A673 (cell line): Measurements from ENCODE around the gene BRWD1. TPM values are rescaled to one million over a fixed set of nuclear protein-coding genes. Genes with fewer than 3 reads are reported as not detected.

Experiments used
- BruUV-seq: library from RNA; stranded (reverse); fragments of 400-500 nt; replicated peaks from 2 replicates; lab custom pipeline; 2021; lab: Mats Ljungman, UMichigan
- CTCF ChIA-PET: fragments of 300-600 bp; sonication (Branson Sonifier 250); formaldehyde crosslinking; loops from one replicate; lab custom pipeline; 2022; ENCODE audit warnings: antibody characterized with exemption; lab: Charles Lee
- POLR2A ChIA-PET: fragments of 300-600 bp; sonication (Branson Sonifier 250); formaldehyde crosslinking; loops from one replicate; lab custom pipeline; 2022; ENCODE audit warnings: antibody characterized with exemption; ENCODE audit not compliant: low non-redundant PET; lab: Charles Lee
- DNase-seq: peaks from one replicate; pipeline ENCODE4 v3.0.0-alpha.2; 2015; ENCODE audit warnings: low spot score
- H3K27ac ChIP-seq: fragments of 200-600 bp; sonication (generic); 2 replicates; pipeline ENCODE4 v1.5.1; 2016; ENCODE audit warnings: mixed run types, low read depth, mild to moderate bottlenecking, mixed read lengths, antibody characterized with exemption, low read length; ENCODE audit not compliant: poor library complexity, severe bottlenecking
- H3K27me3 ChIP-seq: fragments of 200-600 bp; sonication (generic); replicated peaks from 2 replicates; pipeline ENCODE4 v1.6.1; 2017; ENCODE audit warnings: mixed run types, low read depth, mild to moderate bottlenecking, mixed read lengths, antibody characterized with exemption, low read length; ENCODE audit not compliant: insufficient read depth, poor library complexity
- H3K36me3 ChIP-seq: fragments of 200-600 bp; sonication (generic); 2 replicates; pipeline ENCODE4 v1.6.1; 2016; ENCODE audit warnings: mixed run types, mild to moderate bottlenecking, mixed read lengths, antibody characterized with exemption, low read length; ENCODE audit not compliant: insufficient read depth, poor library complexity, severe bottlenecking
- H3K4me1 ChIP-seq: fragments of 200-600 bp; sonication (generic); 2 replicates; pipeline ENCODE4 v1.6.1; 2017; ENCODE audit warnings: mixed run types, mild to moderate bottlenecking, mixed read lengths, antibody characterized with exemption, low read length; ENCODE audit not compliant: insufficient read depth, poor library complexity, severe bottlenecking
- H3K4me3 ChIP-seq: fragments of 200-600 bp; sonication (generic); 2 replicates; pipeline ENCODE4 v1.5.1; 2016; ENCODE audit warnings: low read depth, mixed run types, mild to moderate bottlenecking, mixed read lengths, low read length; ENCODE audit not compliant: poor library complexity, severe bottlenecking
- H3K9me3 ChIP-seq: fragments of 200-600 bp; sonication (generic); 2 replicates; pipeline ENCODE4 v1.6.1; 2016; ENCODE audit warnings: mixed run types, low read depth, mild to moderate bottlenecking, mixed read lengths, antibody characterized with exemption, low read length; ENCODE audit not compliant: poor library complexity, severe bottlenecking
- CTCF ChIP-seq: fragments of 300-800, 200-600 bp; sonication (generic); conservative IDR thresholded peaks from 2 replicates; pipeline ENCODE4 v1.5.1; 2017; ENCODE audit warnings: low read depth, mild to moderate bottlenecking, antibody characterized with exemption, low read length, moderate library complexity, mixed read lengths
- EZH2 ChIP-seq: fragments of 200-600 bp; sonication (generic); IDR thresholded peaks from 2 replicates; pipeline ENCODE4 v1.6.1; 2017; ENCODE audit warnings: borderline replicate concordance, low read depth, mild to moderate bottlenecking, mixed read lengths, antibody characterized with exemption, low read length; ENCODE audit not compliant: poor library complexity, severe bottlenecking
- intact Hi-C: fragments of 100-400 bp; cut with micrococcal nuclease; formaldehyde crosslinking; loops from one replicate; pipeline ENCODE4 v1.10.0; 2022; ENCODE audit not compliant: unreplicated experiment
- total RNA-seq: library from RNA; stranded (reverse); gene quantifications from 2 replicates; pipeline ENCODE4 v1.2.3, GENCODE V29; 2021

BRWD1 gene
- total RNA-seq, 1 experiment from 2014 or later: 27.6 TPM

DNA sequence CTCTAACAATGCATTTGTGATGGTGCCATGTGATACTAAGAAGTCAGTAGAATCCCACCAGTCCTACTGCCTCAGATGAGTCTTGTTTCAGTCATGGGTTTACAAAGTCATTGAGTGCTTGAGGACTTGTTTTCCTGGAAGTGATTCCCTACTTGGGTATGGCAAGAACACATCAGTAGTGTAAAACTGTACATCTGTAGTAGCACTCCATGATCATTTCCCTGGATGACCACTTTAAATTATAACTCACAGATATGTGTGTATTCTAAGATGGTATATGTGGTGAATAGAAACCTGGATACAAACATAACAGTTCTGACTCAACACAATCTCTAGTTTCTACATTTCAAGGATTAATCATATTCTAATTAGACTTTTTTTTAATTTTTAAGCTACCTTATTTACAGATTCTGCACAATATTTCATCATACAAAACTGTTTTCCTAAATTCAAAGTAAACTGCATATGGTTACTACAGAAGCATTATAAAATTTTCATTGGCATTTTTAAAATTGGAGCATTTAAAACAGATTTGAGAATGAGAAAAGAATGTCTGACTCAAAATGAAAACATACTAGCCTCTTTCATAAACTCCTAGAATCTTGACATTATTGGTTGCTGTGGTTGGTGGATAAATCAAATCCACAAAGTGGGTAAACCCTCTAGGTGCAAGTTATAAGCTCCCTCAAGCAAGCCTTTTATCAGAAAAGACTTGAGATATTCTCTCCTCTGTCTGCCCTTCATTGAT, 123.4 kb downstream of the BRWD1 start:
- Histone ChIP-seq H3K9me3 (no peaks in the 10 kb centered on the region), H3K4me1 (no peaks in the 10 kb centered on the region), H3K36me3 (no peaks in the 10 kb centered on the region), H3K27me3 (no peaks in the 10 kb centered on the region), H3K27ac (no peak overlapping the region), H3K4me3 (no peak overlapping the region)
- TF ChIP-seq CTCF (no peak), EZH2 (no peak)
- intact Hi-C loops: no loop called here
- DNase-seq: no peak
- CTCF ChIA-PET: no interaction called here
- POLR2A ChIA-PET: no interaction called here
- no TSS peak for BruUV-seq

- H3K4me1 ChIP-seq: no peaks in the 10 kb centered on the region
- no peaks in the 10 kb centered on the region for H3K36me3 ChIP-seq
- CTCF ChIA-PET: no interaction called here
- DNase-seq: no peak
- no TSS peak for BruUV-seq
- intact Hi-C loops: no loop called here
- POLR2A ChIA-PET: interaction anchor here (0.5 kb wide), 1 partner anchor 202 kb away, joined by 5 read pairs; no protein-coding TSS in a partner anchor
- no peak overlapping the region for H3K4me3 ChIP-seq
- no peaks in the 10 kb centered on the region for H3K27me3 ChIP-seq
- H3K27ac ChIP-seq: no peak overlapping the region
- no peaks in the 10 kb centered on the region for H3K9me3 ChIP-seq
- no peak for TF ChIP-seq EZH2
- no peak for TF ChIP-seq CTCF
These were observed 124.8 kb downstream of the BRWD1 start for GRCh38 chr21:39188521-39189139.

DNA sequence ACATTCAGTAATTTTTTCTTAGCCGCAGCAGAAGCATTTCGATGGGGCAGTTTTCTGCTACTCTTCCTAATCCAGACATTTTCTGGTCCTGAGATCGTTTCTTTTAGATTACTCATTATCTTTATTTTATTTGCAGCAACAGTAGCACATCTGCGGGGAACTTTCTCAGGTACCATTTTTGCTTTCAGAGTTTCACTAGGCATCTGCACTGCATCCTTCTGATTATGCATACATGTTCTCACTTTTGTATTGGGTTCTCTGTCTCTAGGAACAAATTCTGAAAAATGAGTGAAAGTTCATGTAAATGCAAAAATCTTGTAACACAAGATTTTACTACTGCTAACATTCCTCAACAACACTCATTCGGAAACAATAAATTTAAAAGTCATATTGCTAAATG, 126.3 kb downstream of the BRWD1 start:
- DNase-seq: no peak
- ChIA-PET CTCF (no interaction called here), POLR2A (no interaction called here)
- TF ChIP-seq CTCF: no peak
- TF ChIP-seq EZH2: no peak
- H3K9me3 ChIP-seq: no peaks in the 10 kb centered on the region
- H3K4me3 ChIP-seq: no peak overlapping the region
- H3K27me3 ChIP-seq: no peaks in the 10 kb centered on the region
- no peaks in the 10 kb centered on the region for H3K36me3 ChIP-seq
- intact Hi-C loops: no loop called here
- no peak overlapping the region for H3K27ac ChIP-seq
- BruUV-seq: no TSS peak
- peaks cover 4% of the 10 kb centered on the region for H3K4me1 ChIP-seq
